GM12872 (cell line): ENCODE measurements around the gene TMEM200C.

ENCODE experiments used
- CTCF ChIP-seq: IDR thresholded peaks from 3 replicates; pipeline ENCODE4 v1.5.1; 2011; ENCODE audit warnings: low read depth, mild to moderate bottlenecking, low read length, moderate library complexity; ENCODE audit not compliant: insufficient read depth

Gene TMEM200C

DNA sequence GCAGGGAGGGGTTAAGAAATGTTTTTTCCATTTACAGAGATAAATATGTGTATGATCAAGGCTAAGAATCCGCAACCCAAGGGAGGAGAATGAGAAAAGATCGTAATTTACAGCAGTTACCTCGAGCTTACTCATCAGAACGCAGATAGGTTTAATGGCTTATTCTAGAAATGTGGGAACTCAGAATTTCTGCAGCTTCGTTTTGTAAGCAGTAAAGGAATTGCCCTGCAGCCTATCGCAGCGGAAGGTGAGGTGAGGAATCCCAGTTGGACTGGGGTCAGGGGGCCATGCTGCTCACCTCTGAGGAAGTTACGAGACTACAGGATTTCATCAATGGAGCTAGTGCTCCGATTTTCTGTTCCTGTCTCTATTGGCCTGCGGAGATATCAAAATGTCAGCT lies 8.1 kb upstream of the TMEM200C start:
- TF ChIP-seq CTCF = no peak

DNA sequence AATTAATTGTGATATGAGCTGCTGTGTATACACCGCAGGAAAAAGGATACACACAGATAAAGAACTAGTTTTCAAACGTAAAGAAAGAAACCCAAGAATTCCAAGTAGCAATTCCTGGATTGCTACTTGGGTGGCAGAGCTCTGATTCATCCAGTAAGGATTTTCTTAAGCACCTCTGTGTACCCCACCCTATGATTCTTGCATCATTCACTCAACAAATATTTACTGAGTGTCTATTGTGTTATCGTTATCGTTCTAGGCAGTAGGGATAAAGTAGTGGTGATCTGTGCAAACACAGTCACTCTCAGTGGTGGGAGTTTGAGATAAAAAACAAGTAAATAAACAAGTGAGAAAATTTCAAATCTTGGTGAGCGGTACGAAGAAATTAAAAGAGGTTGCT lies 4.9 kb upstream of the TMEM200C start:
- no peak for TF ChIP-seq CTCF

DNA sequence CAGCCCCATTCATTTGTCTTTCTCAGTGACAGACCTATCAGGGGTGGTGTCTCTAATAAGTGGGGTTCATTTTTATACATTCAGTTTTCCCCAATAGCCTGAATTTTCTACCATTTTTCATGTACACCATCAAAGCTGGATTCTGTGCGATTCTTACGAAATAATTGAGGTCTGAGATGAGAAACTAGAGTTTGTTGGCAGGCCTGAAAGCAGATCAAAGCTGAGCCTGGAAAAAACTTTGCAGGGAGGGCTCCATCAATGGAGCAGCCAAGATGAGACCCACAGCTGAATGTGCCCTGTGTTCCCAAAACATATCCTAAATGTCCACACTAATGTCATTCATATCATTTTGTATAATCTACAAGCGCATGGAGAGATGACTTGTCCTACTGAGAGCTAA lies 4.5 kb upstream of the TMEM200C start:
- TF ChIP-seq CTCF = no peak

DNA sequence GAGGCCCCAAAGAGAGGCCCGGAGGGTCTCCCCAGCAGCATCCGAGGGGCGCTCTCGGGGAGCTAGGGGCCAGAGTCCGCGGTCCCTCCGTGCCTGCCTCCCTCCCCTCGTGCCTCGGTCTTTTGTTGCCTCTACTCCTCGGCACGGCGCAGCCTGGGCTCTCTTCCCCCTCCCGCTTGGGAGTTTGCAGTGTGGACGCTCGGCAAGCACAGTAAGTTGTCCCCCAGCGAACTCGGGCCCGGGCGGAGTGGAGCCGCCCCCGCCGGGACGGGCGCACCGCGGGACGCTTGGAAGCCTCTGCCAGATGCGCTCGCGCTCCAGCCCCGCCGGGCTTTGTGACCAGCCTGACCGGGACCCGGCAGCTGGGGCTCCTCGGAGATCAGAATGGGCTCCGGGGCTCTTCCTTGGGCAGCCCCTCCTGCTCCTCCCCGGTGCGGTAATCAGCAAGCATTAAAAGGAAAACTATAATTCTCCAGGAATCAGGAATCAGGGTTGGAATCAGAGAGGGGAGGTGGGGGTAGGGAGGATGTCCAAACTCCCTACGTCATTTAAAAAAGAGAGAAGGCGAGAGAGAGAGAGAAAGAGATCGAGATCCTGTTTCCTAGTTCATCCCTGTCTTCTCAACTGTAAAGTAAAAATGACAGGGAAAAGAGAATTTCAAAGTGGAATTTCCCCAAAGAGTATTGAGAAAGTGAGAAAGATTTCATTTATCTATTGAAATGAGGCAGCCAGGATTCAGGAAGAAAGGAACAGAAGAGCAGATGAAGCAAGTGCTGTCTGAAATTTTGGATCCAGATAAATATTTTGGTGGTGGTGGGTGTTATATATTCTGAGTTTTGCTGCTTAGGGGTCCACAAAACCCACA lies 786 bp upstream of the TMEM200C start:
- TF ChIP-seq CTCF = no peak

DNA sequence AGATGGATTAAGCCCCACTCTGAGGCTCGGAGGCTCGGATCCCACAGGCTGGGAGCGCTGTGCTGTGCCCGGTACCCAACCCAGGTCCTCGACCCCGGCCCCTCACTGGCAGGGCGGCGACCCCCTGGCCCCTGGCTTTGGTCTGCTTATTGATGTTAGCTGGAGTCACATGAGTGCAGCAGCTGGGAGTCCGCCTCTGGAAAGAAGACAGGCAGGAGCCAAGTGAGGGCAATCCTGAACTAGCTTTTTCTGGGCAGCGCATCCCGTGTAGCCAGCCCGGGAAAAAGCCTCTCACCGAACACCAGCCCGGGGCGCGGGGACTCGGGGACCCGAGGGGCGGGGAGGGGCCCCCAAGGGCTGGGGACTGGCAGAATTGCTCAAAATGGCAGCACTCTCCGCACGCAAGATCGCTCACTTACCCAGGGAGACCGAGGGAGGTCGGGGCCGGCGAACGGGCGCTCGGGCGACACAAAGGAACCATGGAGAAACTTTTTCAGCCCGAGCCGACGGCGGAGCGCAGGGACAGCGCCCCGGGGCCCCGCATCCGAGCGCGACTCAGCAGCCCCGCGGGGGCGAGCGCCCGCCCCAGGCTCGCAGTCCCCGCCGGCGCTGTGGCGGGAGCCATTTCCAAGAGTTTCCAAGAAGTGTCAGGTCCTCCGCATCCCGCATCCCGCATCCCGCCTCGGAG lies 567 bp downstream of the TMEM200C start:
- TF ChIP-seq CTCF = no peak

GRCh38 chr18:5893956-5894610 lies 1.2 kb downstream of the TMEM200C start:
- TF ChIP-seq CTCF = no peak

DNA sequence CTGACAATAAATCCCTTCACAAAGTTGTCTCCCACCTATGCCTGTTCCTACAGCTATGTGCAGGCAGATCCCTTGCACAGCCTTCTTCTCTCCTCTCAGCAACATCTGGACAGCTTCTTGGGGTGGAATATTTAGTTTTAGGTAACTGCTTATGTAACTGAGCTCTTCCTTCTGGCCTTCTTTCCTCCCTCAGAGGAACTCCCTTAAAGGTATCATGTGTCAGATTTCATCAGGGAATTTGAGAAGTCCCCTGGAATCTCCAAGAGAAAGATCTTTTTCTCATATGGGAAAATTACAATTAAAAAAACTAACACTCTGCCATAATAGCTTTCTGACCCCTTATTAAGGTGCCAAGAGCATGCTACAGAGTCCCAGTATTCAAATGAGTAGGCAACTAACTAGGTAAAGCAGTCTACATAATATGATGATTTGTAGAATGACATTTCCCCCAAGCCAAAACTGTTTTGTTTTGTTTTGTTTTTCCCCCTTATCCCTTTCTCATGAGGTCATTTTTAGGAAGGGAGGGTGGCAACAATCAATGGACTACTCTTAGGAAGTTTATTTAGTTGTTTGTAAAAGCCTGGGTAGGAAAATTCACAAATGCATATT lies 2.4 kb downstream of the TMEM200C start:
- no peak for TF ChIP-seq CTCF
